Ovary (tissue), 3 donors: Measurements from ENCODE around the gene FLNB.

ENCODE experiments used
- EP300 ChIP-seq: sonication (generic); formaldehyde crosslinking; IDR thresholded peaks from one replicate; pipeline ENCODE4 v1.6.1; 2017; ENCODE audit warnings: antibody characterized with exemption
- POLR2A ChIP-seq: fragments of 450-650 bp; IDR thresholded peaks from one replicate; pipeline ENCODE4 v1.6.1; 2017; ENCODE audit warnings: antibody characterized with exemption, mild to moderate bottlenecking, moderate library complexity
- TF ChIP-seq, protein P1 (sequence below), 3 donors: fragments of 450-650 bp in 2 of 3; fragments of 200-600 bp in 1 of 3; IDR thresholded peaks; one replicate each; pipeline versions ENCODE4 v1.5.1 to v1.8.0; 2016 to 2022; ENCODE audit warnings: antibody characterized with exemption in 3 of 3, mild to moderate bottlenecking in 1 of 3
- donor health status: DM: no; HTN: no; CAD: no.

GRCh38 chr3:57966829-57967228, 41.4 kb upstream of the FLNB start:
- TF ChIP-seq, protein P1, sequence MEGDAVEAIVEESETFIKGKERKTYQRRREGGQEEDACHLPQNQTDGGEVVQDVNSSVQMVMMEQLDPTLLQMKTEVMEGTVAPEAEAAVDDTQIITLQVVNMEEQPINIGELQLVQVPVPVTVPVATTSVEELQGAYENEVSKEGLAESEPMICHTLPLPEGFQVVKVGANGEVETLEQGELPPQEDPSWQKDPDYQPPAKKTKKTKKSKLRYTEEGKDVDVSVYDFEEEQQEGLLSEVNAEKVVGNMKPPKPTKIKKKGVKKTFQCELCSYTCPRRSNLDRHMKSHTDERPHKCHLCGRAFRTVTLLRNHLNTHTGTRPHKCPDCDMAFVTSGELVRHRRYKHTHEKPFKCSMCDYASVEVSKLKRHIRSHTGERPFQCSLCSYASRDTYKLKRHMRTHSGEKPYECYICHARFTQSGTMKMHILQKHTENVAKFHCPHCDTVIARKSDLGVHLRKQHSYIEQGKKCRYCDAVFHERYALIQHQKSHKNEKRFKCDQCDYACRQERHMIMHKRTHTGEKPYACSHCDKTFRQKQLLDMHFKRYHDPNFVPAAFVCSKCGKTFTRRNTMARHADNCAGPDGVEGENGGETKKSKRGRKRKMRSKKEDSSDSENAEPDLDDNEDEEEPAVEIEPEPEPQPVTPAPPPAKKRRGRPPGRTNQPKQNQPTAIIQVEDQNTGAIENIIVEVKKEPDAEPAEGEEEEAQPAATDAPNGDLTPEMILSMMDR (IDR thresholded peaks at IDR 0.05) = no peak
- TF ChIP-seq POLR2A = no peak
- no peak for TF ChIP-seq EP300
